OCI-LY1 (cell line): Measurements from ENCODE around the gene ABHD6.
"Not testable (repeated sequence)": the region's sequence is repeated elsewhere in the genome, so short reads cannot be mapped to it uniquely, and the experiment has no call there.

Experiments
- H2AFZ ChIP-seq: fragments of 200-600 bp; sonication (generic), shearing (Covaris generic); 2 replicates; pipeline ENCODE4 v1.6.0; 2014; ENCODE audit warnings: antibody characterized with exemption, mild to moderate bottlenecking, low read length
- H3F3A ChIP-seq: fragments of 200-600 bp; sonication (generic), shearing (Covaris generic); 2 replicates; pipeline ENCODE4 v1.6.0; 2014; ENCODE audit warnings: mild to moderate bottlenecking, antibody characterized with exemption, low read length, moderate library complexity; ENCODE audit not compliant: insufficient read depth
- H3K27ac ChIP-seq: fragments of 200-600 bp; sonication (generic); 2 replicates; pipeline ENCODE4 v1.5.1; 2014; ENCODE audit warnings: low read length, mixed run types, mild to moderate bottlenecking, low read depth; ENCODE audit not compliant: poor library complexity, severe bottlenecking
- H3K27me3 ChIP-seq: fragments of 200-600 bp; sonication (generic); 2 replicates; pipeline ENCODE4 v1.6.0; 2014; ENCODE audit warnings: antibody characterized with exemption, mild to moderate bottlenecking, low read length, moderate library complexity; ENCODE audit not compliant: insufficient read depth
- H3K36me3 ChIP-seq: fragments of 200-600 bp; sonication (generic); 2 replicates; pipeline ENCODE4 v1.6.1; 2014; ENCODE audit warnings: mild to moderate bottlenecking, antibody characterized with exemption, low read length, moderate library complexity, mixed read lengths; ENCODE audit not compliant: insufficient read depth
- H3K4me1 ChIP-seq: fragments of 200-600 bp; sonication (generic); 2 replicates; pipeline ENCODE4 v1.5.1; 2014; ENCODE audit warnings: mild to moderate bottlenecking, low read length, moderate library complexity; ENCODE audit not compliant: insufficient read depth, severe bottlenecking
- H3K4me2 ChIP-seq: fragments of 200-600 bp; sonication (generic), shearing (Covaris generic); 2 replicates; pipeline ENCODE4 v1.6.1; 2014; ENCODE audit warnings: low read length
- H3K4me3 ChIP-seq: fragments of 200-600 bp; sonication (generic); 2 replicates; pipeline ENCODE4 v1.5.1; 2014; ENCODE audit warnings: low read length, low read depth, mild to moderate bottlenecking, mixed read lengths; ENCODE audit not compliant: poor library complexity, severe bottlenecking
- H3K79me2 ChIP-seq: fragments of 200-600 bp; shearing (Covaris generic); 2 replicates; pipeline ENCODE4 v1.6.1; 2016; ENCODE audit warnings: mixed run types, low read length, mixed read lengths; ENCODE audit not compliant: insufficient read depth
- H3K9ac ChIP-seq: fragments of 200-600 bp; sonication (generic), shearing (Covaris generic); 2 replicates; pipeline ENCODE4 v1.6.1; 2014; ENCODE audit warnings: mild to moderate bottlenecking, low read length, mixed read lengths
- H3K9me2 ChIP-seq: fragments of 200-600 bp; sonication (generic), shearing (Covaris generic); 2 replicates; pipeline ENCODE4 v1.6.1; 2014; ENCODE audit warnings: low read depth, mild to moderate bottlenecking, low read length, mixed read lengths
- H3K9me3 ChIP-seq: fragments of 200-600 bp; shearing (Covaris generic); 2 replicates; pipeline ENCODE4 v1.6.1; 2014; ENCODE audit warnings: low read length, mixed read lengths
- H4K20me1 ChIP-seq: fragments of 200-600 bp; sonication (generic), shearing (Covaris generic); 2 replicates; pipeline ENCODE4 v1.6.0; 2016; ENCODE audit warnings: mild to moderate bottlenecking, low read length; ENCODE audit not compliant: insufficient read depth
- CTCF ChIP-seq: fragments of 200-600 bp; sonication (generic), shearing (Covaris generic); IDR thresholded peaks from 2 replicates; pipeline ENCODE4 v1.5.1; 2017; ENCODE audit warnings: mild to moderate bottlenecking, antibody characterized with exemption, low read length, moderate library complexity, mixed read lengths
- EZH2 ChIP-seq: fragments of 200-600 bp; sonication (generic), shearing (Covaris generic); IDR thresholded peaks from 2 replicates; pipeline ENCODE4 v1.8.0; 2017; ENCODE audit warnings: borderline replicate concordance, mixed run types, mild to moderate bottlenecking, antibody characterized with exemption, low read length, moderate library complexity, mixed read lengths

The ABHD6 gene

GRCh38 chr3:58335652-58335947 lies 98.0 kb downstream of the ABHD6 start:
- H3F3A ChIP-seq: no peaks in the 10 kb centered on the region
- H3K4me3 ChIP-seq: peak overlapping the region; percentile 98
- H3K27ac ChIP-seq: peak overlapping the region; percentile 92
- no peaks in the 10 kb centered on the region for H3K9me2 ChIP-seq
- peaks cover 74% of the 10 kb centered on the region for H3K4me1 ChIP-seq
- H3K9ac ChIP-seq: peak overlapping the region; percentile 86
- H3K36me3 ChIP-seq: peaks cover 52% of the 10 kb centered on the region
- no peak overlapping the region for H2AFZ ChIP-seq
- H3K4me2 ChIP-seq: peak overlapping the region; percentile 95
- H4K20me1 ChIP-seq: no peaks in the 10 kb centered on the region
- H3K27me3 ChIP-seq: no peaks in the 10 kb centered on the region
- no peaks in the 10 kb centered on the region for H3K9me3 ChIP-seq
- TF ChIP-seq CTCF (no peak), EZH2 (no peak)
- H3K79me2 ChIP-seq: peaks cover 71% of the 10 kb centered on the region

- Histone ChIP-seq H3K27ac (peak overlapping the region; percentile 100), H3K36me3 (peaks cover 59% of the 10 kb centered on the region), H3K27me3 (no peaks in the 10 kb centered on the region), H3K4me2 (peak overlapping the region; percentile 45; the same call in 1 of the 2 replicates), H2AFZ (no peak overlapping the region), H3K9me3 (no peaks in the 10 kb centered on the region), H3K4me1 (peaks cover 74% of the 10 kb centered on the region), H3F3A (no peaks in the 10 kb centered on the region), H3K4me3 (peak overlapping the region; percentile 26), H3K9ac (peak overlapping the region; percentile 30; the same call in 1 of the 2 replicates), H3K9me2 (no peaks in the 10 kb centered on the region), H4K20me1 (no peaks in the 10 kb centered on the region), H3K79me2 (peaks cover 77% of the 10 kb centered on the region)
- TF ChIP-seq EZH2 (no peak), CTCF (no peak)
These were observed 98.7 kb downstream of the ABHD6 start for GRCh38 chr3:58336135-58336882.

GRCh38 chr3:58337190-58337589 lies 99.6 kb downstream of the ABHD6 start:
- peak overlapping the region; percentile 100 for H3K27ac ChIP-seq
- no peak overlapping the region for H3K4me3 ChIP-seq
- H3K36me3 ChIP-seq: peaks cover 67% of the 10 kb centered on the region
- H3K9me3 ChIP-seq: no peaks in the 10 kb centered on the region
- no peak overlapping the region for H3K9ac ChIP-seq
- H4K20me1 ChIP-seq: no peaks in the 10 kb centered on the region
- TF ChIP-seq EZH2 (no peak), CTCF (no peak)
- H2AFZ ChIP-seq: no peak overlapping the region
- peak overlapping the region; percentile 45; the same call in 1 of the 2 replicates for H3K4me2 ChIP-seq
- no peaks in the 10 kb centered on the region for H3K27me3 ChIP-seq
- no peaks in the 10 kb centered on the region for H3F3A ChIP-seq
- peaks cover 74% of the 10 kb centered on the region for H3K4me1 ChIP-seq
- peaks cover 80% of the 10 kb centered on the region for H3K79me2 ChIP-seq
- no peaks in the 10 kb centered on the region for H3K9me2 ChIP-seq

GRCh38 chr3:58339146-58339545 lies 101.6 kb downstream of the ABHD6 start:
- peaks cover 81% of the 10 kb centered on the region for H3K36me3 ChIP-seq
- peak overlapping the region; percentile 31 for H3K4me3 ChIP-seq
- H3K27me3 ChIP-seq, H3F3A ChIP-seq, H3K9me3 ChIP-seq, H4K20me1 ChIP-seq, H2AFZ ChIP-seq, H3K9me2 ChIP-seq: not testable (repeated sequence)
- H3K4me2 ChIP-seq: peak overlapping the region; percentile 48; the same call in 1 of the 2 replicates
- peaks cover 90% of the 10 kb centered on the region for H3K4me1 ChIP-seq
- peak overlapping the region; percentile 24; the same call in 1 of the 2 replicates for H3K9ac ChIP-seq
- H3K79me2 ChIP-seq: peaks cover 84% of the 10 kb centered on the region
- H3K27ac ChIP-seq: peak overlapping the region; percentile 100
